ENCODE results near the gene OAS3. TPM values are rescaled to one million over a fixed set of nuclear protein-coding genes. Genes with fewer than 3 reads are reported as not detected.
A peak's percentile ranks its signal among the peaks of the same experiment; 100 is the strongest.
"Not testable (repeated sequence)": the region's sequence is repeated elsewhere in the genome, so short reads cannot be mapped to it uniquely, and the experiment has no call there.

The OAS3 gene
- 6.4 and 6.5 TPM in 2 replicates for total RNA-seq

DNA sequence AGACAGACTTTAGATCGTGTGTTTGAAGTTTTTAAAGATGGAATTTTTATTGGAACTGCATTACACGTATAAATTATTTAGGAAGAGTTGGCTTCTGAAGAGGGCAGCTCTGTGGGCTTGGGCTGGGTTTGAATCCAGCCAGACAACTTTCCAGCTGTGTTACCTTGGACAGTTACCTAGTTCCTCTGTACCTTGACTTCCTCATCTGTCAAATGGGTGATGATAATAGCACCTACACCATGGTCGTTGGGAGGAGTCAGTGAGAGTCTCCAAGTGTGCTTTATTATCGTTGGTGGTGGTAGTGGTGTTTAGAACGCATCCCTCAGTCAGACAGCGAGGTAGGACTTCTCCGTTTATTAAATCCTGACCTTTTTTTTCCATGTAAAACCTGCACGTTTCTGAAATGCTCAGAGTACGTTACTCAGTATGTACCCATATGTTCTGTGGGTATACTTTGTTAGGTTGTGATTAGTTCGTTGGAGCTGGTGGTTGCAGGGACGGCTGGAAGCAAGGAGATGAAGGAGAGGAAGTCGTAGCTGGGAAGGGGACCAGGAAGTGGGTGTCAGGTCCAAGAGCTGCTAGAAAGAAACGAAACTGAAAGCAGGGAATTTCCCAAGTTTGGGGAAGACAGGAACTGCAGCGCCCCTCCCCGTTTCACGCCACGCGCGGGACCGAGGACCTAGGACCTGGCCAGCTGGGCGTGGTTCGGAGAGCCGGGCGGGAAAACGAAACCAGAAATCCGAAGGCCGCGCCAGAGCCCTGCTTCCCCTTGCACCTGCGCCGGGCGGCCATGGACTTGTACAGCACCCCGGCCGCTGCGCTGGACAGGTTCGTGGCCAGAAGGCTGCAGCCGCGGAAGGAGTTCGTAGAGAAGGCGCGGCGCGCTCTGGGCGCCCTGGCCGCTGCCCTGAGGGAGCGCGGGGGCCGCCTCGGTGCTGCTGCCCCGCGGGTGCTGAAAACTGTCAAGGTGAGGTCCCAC is at the start of gene OAS3:
Gene OAS3 (plus strand): TSS at position 734 of the 979 bp plus-strand sequence. CDS start 57 bp downstream, at position 791.
- DNase-seq (ENCODE audit: low read depth in 2 of 2), result peak; percentile 30 to 61

- peak; percentile 43 to 62 for DNase-seq (ENCODE audit: low read depth in 2 of 2)
Observed at GRCh38 chr12:112891093-112892024, 46.9 kb upstream of the OAS3 start.

DNA sequence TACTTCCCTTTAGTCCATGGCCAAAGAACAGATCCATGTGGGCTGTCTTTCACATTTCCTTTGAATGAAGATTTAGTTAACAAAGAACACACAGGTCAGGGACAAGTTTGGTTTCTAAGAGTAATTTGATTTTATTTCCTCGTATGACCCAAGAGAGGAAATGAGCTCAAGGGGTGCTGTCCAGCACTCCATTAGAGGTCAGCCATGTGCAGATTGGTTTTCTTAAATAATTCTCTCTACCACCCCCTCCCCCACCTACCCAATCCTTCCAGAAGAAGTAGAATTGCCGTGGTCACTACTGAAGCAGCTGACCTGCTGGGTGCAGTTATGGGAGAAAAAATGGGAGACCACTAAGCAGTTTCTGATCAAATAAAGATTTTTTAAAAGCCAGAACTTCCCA is 45.4 kb upstream of the OAS3 start:
- DNase-seq (ENCODE audit: low read depth in 2 of 2), result no peak

DNA sequence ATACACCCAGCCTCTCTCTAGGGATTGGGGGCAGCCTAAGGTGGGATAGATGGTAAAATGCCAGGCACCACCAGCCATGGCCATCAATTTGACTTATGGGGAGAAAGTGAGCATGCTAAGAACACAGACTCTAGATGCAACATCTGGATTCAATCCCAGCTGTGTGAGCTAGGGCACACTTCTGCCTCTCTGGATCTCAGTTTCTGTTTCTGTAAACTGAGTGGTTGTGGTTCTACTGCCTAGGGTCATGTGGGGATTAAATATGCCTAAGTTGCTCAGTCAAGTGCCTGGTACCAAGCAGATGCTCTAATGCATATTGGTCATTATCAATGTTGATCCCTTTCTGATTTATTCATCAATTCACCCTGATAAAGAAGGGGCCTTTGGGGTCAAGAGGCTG is 44.1 kb upstream of the OAS3 start:
- DNase-seq (ENCODE audit: low read depth in 2 of 2), result no peak

DNA sequence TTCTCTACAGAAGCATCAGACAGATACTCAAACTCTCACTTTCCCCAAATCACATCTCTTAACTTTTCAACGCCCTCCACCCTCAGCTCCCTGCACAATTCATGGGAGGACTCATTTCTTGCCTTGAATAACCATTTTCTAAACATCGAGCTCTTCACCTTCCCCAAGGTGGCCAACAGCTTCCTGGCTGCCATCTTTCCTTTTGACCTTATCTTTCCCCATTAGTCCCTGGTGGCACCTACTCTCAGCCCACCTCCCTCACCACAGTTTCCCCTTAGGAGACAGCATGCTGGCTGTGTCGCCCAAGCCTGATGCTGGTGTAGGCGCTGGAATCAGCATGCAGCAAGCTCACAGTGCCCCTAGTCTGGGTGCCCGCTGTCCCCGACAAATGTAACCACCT is 39.9 kb upstream of the OAS3 start:
- no peak for DNase-seq (ENCODE audit: low read depth in 2 of 2)

DNA sequence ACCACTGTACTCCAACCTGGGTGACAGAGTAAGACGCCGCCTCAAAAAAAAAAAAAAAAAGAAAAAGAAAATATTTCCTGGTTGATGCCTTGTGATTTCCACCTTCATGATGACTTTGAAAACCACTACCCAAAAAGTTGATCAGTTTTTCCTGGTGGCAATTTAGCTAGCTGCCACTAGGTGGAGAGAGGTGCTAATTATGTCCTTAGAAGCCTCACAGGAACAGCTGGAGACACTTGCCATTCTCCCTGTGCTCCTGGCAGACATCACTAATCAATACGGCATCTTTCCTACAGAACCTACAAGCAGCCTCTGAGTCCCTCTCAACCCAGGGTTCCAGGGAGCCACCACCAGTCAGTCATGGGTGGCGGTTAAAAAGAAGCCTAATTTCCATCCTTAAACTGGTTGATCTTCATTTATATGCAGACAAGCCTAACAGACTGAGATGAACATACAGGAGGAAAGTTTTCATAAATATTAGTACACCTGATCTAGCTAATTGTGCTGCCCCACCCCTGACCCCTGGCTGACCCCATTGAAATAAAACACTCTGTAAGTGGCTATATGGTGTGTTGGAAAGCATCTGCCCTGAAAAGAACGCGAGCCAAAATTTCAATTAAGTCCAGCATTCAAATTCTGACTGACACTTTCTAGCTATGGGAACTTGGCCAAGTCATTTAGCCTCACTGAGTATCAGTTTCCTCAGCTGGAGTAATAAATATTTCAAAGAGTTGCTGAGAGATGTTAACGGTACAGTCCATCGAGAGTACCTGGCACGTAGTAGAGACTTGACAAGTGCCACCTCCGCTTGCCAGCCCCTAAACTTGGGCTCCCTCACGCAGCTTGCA is 37.8 kb upstream of the OAS3 start:
- DNase-seq (ENCODE audit: low read depth in 2 of 2), result peak in 1 of 2 donors; percentile 66

GRCh38 chr12:112901271-112901670 is 37.0 kb upstream of the OAS3 start:
- peak in 1 of 2 donors; percentile 67 for DNase-seq (ENCODE audit: low read depth in 2 of 2)

DNA sequence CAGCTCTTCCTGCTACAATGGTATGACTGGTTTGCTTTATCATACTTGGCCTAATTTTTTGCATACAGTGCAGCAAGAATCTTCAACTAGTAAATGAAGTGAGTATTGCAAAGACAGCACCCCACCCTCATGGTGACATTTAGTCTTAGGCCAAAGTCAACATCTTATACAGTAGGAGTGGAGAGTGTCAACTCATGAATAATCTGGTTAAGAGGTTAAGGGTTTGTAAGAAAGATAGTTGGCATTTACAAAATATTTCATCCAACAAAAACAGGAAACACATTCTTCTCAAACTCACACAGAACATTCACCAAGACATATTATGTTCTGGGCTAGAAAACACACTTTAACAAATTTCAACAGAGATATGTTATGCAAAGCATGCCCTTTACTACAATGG is 33.7 kb upstream of the OAS3 start:
- peak in 1 of 2 donors; percentile 50 for DNase-seq (ENCODE audit: low read depth in 2 of 2)

DNA sequence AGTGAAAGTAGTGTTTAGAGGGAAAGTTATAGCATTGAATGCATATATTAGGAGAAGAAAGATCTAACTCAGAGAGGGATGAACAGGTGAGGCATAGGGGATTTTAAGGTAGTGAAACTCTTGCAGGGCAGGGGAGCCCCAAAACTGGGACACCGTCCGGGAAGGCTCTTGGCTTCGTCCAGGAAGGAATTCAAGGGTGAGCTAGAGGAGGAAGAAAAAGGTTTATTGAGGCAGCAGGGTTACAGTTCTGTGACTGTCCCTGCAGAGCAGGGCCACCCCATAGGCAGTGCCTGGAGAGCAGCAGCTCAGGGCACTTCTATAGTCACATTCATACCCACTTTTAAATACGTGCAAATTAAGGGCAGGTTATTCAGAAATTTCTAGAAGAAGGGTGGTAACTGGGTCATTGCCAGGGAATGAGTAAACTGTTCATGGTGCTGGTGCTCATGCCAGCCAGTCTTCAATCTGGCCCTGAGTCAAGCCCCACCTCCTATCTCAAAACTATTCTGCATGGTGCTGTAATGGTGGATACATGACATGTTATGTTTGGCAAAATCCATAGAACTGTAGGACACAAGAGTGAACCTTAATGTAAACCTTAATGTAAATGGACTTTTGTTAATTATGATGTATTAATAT is 32.7 kb upstream of the OAS3 start:
- DNase-seq (ENCODE audit: low read depth in 2 of 2), result peak in 1 of 2 donors; percentile 30

DNA sequence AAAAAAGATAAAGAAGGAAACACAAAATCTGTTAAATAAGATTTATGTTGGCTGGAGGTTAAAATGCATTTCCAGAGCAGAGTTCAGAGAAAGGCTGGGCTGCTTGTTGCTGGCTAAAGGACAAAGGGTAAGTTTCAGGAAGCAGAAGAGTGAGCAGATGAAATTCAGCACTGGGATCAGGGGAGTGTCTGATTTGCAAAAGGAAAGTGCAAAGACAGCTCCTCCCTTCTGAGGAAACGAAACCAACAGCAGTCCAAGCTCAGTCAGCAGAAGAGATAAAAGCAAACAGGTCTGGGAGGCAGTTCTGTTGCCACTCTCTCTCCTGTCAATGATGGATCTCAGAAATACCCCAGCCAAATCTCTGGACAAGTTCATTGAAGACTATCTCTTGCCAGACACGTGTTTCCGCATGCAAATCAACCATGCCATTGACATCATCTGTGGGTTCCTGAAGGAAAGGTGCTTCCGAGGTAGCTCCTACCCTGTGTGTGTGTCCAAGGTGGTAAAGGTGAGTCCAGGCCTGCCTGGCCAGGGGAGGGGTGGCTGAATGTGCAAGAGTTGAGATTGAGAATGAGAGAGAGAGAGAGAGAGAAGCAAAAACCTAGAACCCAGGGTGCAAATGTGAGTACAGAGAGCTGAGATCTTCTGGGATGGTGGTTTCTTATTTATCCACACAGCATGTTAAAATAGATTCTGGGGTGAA is 31.4 kb upstream of the OAS3 start, which contains the start of gene OAS1:
Gene OAS1 (plus strand): TSS at position 251 of the 703 bp plus-strand sequence. CDS start 78 bp downstream, at position 329.
- peak; percentile 76 to 83 for DNase-seq (ENCODE audit: low read depth in 2 of 2)

GRCh38 chr12:112907415-112908157 is 30.7 kb upstream of the OAS3 start:
- DNase-seq (ENCODE audit: low read depth in 2 of 2), result no peak

DNA sequence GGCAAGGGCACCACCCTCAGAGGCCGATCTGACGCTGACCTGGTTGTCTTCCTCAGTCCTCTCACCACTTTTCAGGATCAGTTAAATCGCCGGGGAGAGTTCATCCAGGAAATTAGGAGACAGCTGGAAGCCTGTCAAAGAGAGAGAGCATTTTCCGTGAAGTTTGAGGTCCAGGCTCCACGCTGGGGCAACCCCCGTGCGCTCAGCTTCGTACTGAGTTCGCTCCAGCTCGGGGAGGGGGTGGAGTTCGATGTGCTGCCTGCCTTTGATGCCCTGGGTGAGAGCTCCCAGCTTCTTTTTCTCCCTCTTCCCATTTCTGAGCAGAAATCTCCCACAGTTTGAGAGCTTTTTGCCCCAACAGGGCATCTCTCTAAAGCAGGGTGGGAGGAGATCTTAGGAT is 29.7 kb upstream of the OAS3 start:
- DNase-seq (ENCODE audit: low read depth in 2 of 2), result peak in 1 of 2 donors; percentile 16

DNA sequence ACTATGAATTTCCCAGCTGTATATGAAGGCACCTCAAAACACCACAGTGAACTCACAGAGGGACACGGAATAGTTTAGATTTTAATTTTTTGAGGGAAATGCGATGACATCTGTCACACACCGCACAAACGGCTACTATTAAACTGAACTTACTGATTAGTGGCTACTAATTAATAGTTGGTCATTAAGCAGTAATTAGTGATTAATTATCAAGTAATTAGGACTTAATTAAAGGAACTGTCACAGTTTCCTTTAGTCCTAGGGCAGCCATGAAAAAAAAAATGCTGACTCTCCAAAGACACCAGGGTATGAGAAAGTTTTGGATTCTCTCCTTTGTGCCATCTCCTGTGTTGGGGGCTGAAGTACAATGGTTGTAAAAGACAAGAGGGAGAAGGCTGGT is 28.6 kb upstream of the OAS3 start:
- DNase-seq (ENCODE audit: low read depth in 2 of 2), result no peak

GRCh38 chr12:112913038-112913688 is 25.1 kb upstream of the OAS3 start:
- no peak for DNase-seq (ENCODE audit: low read depth in 2 of 2)

- DNase-seq (ENCODE audit: low read depth in 2 of 2), result not testable (repeated sequence)
Observed at GRCh38 chr12:112913888-112914287, 24.4 kb upstream of the OAS3 start.

GRCh38 chr12:112916270-112916669 is 22.0 kb upstream of the OAS3 start:
- peak; percentile 61 to 64 for DNase-seq (ENCODE audit: low read depth in 2 of 2)

- no peak for DNase-seq (ENCODE audit: low read depth in 2 of 2)
Observed at GRCh38 chr12:112919121-112919520, 19.2 kb upstream of the OAS3 start.

DNA sequence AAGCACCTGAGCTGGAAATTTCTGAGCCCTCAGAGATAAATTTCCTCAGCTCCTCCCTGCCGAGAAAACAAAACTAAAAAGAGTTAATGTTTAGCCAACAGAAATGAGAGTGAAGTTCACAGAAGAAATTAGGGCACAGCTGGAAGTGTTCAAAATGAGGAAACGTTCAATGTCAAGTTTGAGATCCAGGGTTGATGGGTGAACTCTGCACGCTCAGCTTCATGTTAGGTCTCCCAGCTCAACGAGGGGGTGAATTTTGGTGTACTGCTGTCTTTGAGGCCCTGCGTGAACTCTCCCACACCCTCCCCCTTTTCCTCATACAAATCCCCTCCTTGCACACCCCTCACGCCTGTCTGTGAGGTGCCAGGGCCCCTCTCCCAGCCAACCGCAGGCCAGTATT is 13.3 kb upstream of the OAS3 start:
- DNase-seq (ENCODE audit: low read depth in 2 of 2), result no peak
